ENCODE results near the gene SUMF1.

Gene SUMF1

DNA sequence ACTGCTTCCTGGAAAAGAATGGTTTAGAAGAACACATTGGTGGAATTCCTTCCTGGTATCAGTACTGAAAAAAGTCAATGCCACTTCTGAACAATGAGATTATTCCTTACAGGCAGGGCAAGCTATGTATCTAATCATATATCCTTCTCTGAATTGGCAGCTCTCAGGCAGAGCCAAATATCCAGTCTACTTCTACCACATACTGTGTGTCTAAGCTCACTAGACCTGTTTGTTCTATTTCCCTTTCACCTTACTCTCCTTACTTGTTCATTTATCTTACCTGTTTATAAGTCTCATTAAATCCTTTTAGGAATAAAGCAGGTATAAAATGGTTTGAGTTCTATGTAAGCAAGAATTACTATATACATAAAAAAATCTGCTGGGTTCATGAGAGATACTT is 155.6 kb downstream of the SUMF1 start:
- no peak for DNase-seq (ENCODE audit: low spot score in 2 of 2)
- in situ Hi-C loops (cut with MboI; ENCODE audit: low sequenced_read_pairs) = loop anchor here (25.0 kb wide), 1 partner anchor 676 kb away; the partner anchor contains the start of gene BHLHE40
- peaks cover 9% of the 10 kb centered on the region for H3K4me1 ChIP-seq
- no peaks in the 10 kb centered on the region for H3K27me3 ChIP-seq (ENCODE audit: low read depth)
- H3K36me3 ChIP-seq (replicated peaks) = peaks cover 4% of the 10 kb centered on the region
- H3K4me3 ChIP-seq = no peak overlapping the region
- no peaks in the 10 kb centered on the region for H3K9me3 ChIP-seq

All from HAP-1 (cell line).